Raji (cell line): ENCODE measurements around the gene SIPA1L3.

Experiments used
- POLR2A ChIP-seq: IDR thresholded peaks from 2 replicates; pipeline ENCODE4 v1.6.1; 2011; ENCODE audit warnings: low read depth, low read length, control low read depth; ENCODE audit not compliant: insufficient read depth

The SIPA1L3 gene

DNA sequence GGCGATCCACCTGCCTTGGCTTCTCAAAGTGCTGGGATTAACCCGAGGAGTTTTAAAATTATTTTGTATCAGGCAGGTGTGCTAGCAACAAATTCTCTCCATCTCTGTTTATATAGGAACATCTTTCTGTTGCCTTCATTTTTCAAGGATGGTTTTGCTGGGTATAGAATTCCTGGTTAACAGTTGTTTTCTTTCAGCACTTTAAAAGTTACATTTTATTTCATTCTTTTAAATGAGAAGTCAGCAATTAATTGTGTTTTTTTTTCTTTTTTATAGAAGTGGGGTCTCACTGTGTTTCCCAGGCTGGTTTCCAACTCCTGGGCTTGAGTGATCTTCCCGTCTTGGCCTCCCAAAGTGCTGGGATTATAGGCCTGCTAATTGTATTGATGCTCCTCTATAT is 273.1 kb downstream of the SIPA1L3 start:
- TF ChIP-seq POLR2A = no peak

DNA sequence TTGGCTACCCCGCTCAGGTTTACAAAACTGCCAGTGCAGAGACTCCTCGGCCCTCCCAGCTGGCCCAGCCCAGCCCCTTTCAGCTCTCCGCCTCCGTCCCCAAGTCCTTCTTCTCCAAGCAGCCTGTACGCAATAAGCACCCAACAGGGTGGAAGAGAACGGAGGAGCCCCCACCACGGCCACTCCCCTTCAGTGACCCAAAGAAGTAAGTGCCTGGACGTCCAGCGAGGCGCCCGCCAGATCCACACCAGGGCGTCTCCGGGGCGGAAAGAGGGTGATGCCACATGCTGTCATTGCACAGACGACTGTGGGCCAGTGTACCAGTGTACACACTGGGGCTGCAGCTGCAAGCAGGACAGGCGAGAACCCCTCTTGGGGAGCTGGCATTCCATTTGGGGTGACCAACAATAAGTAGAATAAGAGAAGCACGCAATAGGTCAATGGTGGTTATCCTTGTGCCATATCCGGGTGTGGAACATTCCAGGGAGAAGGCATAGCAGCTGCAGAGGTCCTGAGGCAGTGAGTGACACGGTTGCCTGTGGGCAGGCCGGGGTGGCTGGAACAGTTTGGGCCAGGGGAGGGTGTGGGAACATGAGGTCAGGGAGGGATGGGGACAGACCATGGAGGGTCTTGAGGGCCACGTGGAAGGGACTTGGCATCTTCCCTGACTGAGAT is 275.7 kb downstream of the SIPA1L3 start:
- TF ChIP-seq POLR2A = no peak

DNA sequence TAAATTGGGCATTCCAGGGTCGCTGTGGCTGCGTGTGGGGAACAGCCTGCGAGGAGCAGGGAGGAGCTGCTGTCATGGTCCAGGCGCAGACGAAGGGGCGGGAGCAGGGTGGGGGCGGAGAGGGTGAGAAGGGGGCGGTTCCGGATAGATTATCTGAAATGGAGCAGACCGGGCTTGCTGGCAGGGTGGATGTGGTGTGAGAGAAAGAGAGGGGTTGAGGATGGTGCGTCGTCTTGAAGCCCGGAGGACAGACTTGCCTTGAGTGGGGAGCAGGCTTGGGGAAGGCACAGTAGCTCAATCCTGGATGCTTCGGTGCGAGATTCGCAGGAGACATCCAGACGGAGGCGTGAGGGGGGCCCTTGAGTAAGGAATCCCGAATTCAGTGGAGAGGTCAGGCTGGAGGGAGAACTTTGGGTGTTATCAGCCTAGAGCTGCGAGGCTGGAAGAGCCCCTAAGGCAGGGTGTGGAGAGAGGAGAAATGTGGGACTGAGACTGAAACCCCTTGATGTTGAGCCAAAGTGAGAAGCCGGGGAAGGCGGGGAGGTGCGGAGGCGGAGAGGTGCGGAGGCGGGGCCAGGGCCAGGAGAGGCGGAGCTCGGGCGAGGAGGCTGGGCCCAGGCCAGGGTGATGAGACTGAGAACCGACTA is 276.4 kb downstream of the SIPA1L3 start:
- no peak for TF ChIP-seq POLR2A

DNA sequence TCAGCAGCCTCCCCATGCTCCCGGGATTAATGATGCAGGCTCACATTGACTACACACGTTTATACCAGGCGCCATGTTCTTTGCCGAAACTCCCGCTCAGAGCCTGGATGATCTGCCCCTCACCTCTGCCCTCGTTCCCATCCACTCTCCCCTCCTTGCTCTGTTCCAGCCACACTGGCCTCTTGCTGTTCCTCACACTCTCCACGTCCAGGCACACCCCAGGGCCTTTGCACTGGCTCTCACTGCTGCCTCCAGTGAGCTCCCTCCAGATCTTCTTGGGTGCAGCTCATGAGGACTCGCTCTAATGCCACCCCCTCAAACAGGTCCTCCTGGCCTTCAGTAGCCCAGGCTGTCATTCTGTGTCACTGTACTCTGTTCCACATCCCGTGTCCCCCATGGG is 277.8 kb downstream of the SIPA1L3 start:
- no peak for TF ChIP-seq POLR2A

DNA sequence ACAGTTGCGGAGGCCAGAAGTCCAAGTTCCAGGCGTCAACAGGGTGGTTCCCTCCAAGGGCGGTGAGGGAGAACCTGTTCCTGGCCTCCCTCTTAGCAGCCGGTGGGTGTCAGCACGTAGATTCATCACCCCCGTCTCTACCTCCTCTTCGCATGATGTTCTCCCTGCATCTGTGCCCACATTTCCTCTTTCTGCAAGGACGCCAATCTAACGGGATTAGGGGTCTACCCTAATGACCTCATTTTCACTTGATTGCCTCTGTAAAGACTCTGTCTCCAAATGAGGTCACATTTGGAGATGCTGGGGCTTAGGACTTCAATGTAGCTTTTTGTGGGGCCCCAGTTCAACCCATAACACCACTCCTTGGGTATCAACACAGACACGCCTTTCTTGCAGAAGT is 278.6 kb downstream of the SIPA1L3 start:
- no peak for TF ChIP-seq POLR2A

DNA sequence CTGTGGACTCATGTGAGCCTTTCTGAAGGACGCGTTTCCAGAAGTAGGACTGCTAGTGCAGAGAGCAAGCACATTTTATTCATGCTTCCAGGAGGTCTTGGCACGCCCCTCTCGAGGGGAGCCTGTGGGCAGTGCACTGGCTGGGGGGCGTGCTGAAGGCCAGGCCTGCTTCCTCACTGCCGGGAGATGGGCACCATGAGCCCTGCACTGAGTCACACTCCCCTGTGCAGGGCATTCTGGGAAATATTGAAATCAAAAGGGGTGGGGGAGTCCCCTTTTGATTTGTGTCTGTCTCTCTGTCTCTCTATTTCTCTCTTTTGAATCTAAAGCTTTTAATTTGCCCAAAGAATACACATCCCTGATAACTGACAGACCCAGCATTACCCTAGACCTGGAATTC is 283.1 kb downstream of the SIPA1L3 start:
- TF ChIP-seq POLR2A = no peak

DNA sequence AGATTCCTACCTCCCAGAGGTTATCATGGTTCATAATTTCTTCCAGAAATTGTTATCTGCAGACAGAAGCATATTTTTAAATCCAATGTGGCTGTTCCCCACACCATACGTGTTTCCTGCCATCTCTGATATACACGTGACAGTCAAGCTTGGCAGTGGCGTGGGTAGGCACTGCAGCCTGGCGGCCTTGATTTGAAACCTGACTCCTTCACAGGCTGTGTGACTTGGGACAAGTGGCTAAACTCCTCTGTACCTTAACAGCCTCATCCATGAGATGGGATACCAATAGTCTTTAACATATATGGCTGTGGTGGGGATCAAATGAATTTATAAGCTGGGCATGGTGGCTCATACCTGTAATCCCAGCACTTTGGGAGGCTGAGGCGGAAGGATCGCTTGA is 283.8 kb downstream of the SIPA1L3 start:
- no peak for TF ChIP-seq POLR2A

DNA sequence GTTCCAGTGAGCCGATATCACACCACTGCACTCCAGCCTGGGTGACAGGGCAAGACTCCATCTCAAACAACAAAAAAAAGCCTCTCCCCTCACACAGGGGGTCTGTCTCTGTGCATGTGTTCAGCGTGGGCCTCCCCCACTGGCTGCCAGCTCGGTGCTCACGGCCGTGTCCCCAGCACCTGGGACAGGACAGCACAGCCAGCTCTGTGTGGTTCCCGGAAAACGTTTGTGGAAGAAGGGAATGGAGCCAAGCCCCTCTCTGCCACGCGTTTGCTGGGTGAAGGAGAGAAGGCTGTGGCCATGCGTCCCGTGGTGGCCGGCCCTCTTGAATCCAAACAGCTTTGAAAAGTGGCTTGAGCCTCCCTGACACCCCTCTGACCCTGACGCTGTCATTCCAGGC is 284.7 kb downstream of the SIPA1L3 start:
- no peak for TF ChIP-seq POLR2A

DNA sequence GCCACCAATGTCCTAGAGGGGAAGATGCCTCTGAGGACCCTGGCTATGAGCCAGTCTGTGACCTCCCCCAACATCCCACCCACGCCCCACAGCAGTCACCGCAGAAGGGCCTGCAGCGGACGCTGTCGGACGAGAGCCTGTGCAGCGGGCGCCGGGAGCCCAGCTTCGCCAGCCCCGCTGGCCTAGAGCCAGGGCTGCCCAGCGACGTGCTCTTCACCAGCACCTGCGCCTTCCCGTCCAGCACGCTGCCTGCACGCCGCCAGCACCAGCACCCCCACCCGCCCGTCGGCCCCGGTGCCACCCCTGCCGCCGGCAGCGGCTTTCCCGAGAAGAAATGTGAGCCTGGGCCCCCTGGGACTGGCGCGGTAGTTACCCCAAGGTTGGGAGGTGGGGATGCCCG is 286.4 kb downstream of the SIPA1L3 start:
- no peak for TF ChIP-seq POLR2A

DNA sequence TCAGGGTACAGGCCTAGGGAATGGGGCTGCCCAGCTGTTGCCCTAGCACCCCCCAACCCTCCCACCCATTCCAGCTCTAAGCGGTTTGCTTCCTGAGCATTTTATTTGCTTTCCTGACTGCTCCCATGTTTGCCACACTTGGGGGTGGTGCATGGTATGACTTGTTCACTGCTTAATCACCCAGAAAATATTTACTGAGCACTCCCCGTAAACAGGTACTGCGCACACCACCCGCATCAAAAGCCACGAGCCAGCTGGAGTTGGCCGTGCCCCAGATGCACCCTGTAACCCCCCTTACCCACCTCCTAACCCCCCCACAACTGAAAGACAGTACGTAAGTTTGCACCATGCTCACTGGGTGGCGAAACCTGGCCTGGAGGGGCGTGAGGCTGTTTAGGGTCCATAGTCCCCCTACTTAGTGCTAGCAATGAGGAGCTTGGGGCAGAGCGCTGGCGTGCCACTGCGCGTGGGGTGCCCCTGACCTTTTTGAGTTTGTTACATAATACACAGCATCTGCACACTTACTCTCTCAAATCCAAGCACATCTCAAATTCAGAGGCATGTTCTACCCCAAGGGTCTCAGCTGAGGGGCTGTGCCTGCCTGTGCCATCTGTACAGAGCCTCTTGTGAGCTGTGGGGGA is 287.2 kb downstream of the SIPA1L3 start:
- no peak for TF ChIP-seq POLR2A

DNA sequence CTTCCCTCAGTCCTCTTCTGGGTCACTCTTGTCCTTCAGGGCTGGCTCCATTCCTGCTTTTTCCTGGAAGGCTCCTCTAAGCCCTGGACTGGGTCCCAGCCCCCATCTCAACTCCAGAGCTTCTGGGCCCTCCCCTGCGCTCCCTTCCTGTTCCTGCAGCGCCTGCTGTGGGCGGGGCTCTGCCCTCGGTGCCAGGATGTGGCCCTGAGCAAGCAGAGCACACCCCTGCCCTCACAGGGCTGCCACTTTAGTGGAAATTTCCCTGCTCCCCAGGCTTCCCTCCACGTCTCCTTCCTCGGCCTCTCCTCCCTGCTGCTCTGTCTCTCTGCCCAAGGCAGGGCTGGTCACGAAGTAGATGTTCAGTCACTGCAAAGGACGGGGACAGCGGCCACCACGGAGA is 288.2 kb downstream of the SIPA1L3 start:
- TF ChIP-seq POLR2A = no peak

DNA sequence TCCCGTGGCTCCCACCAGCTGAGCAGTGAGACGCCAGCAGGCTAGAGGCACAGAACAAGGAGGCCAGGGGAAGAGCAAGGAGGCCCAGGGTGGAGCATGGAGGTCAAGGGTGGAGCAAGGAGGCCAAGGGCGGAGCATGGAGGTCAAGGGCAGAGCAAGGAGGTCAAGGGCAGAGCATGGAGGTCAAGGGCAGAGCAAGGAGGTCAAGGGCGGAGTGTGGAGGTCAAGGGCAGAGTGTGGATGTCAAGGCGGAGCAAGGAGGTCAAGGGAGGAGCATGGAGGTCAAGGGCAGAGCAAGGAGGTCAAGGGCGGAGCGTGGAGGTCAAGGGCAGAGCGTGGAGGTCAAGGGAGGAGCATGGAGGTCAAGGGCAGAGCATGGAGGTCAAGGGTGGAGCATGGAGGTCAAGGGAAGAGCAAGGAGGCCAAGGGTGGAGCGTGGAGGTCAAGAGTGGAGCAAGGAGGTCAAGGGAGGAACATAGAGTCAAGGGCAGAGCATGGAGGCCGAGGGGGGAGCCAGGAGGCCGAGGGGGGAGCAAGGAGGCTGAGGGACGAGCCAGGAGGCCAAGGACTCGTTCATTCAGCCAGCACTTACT is 289.3 kb downstream of the SIPA1L3 start:
- no peak for TF ChIP-seq POLR2A

DNA sequence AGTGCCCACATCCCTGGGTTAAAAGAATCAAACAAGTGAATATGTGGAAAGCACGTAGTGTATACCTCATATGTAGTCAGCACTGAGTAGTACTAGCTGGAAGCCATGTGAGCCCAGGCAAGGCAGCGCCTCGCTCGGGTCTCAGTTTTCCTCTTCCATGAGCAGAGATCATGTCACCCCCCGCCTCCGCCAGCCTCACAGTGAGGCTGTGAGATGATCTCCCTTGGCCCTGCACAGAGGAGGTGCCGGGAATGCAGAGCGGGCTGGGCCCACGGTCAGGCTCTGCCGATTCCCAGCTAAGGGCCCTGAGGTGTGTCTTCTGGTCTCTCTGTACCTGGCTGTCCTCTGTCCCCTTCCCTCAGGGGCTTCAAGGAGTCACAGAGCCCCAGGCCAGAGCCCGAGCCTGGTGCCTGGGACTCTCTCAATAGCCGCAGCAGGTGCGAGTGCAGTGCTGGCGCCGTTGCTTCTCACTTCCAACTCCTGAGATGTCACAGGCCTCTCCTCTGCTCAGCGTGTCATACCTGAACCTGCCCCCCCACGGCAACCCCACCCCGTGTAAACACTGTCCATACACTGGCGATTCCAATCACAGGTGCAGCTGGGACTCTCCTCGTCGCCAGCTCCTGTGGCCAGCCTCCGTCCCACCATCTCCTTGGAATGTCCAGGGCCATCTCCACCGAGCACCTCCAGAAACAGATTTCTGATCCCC is 290.1 kb downstream of the SIPA1L3 start:
- no peak for TF ChIP-seq POLR2A

DNA sequence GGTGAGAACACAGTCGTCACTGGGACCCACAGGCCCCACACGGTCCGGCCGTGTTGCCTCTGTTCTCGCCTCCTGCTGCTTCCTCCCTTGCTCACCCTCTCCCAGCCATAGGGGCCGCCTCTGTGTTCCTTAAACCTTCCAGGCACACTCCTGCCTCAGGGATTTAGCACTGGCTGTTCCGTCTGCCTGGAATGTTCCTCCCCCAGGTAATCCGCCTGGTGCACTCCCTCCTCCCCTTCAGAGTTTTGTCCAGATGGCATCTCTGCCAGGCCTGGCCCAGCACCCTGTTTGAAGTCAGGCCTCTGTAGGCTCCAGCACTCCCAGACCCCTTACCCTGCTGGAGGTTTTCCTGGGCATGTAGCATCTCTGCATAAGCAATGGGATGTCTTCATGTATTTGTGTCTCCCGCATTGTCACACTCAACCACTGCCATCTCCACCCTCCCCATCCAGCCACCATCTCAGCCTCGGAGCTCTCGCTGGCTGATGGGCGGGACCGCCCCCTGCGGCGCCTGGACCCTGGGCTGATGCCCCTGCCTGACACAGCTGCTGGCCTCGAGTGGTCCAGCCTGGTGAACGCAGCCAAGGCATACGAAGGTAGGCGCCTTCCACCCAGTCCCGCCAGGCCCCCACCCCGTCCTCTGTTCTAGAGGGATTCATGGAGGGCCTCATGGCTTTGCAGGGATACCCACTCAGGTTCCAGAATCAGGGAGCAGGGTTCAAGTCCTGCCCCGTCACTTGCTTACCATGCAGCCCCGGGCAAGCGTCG is 291.1 kb downstream of the SIPA1L3 start:
- no peak for TF ChIP-seq POLR2A

DNA sequence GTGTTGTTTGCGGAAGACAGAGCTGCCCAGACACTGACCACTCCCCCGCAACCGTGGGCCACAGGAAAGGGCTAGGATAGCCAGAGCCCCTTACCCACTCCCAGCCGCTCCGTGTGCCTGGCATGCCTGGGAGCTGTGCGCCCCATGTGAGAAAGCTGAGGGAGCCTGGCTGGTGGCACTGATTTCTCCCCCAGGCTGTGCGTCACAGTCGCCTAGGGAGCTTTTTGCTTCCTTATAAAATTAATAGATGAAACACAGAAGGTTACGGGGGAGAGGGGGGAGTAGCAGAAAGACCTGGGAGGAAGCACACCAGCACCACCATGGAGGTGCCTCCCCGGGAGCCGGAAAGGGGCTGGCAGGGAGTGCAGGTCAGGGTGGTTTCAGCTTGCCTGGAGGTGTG is 292.3 kb downstream of the SIPA1L3 start:
- TF ChIP-seq POLR2A = no peak
